IMR-90 (cell line): ENCODE data around the gene RAPGEF5. TPM values are rescaled to one million over a fixed set of nuclear protein-coding genes. Genes with fewer than 3 reads are reported as not detected.
A peak's percentile ranks its signal among the peaks of the same experiment; 100 is the strongest.

Experiments used
- ATAC-seq: fragments of 200-7000 bp; cut with Tn5 transposase; 2 replicates; pipeline ENCODE4 v1.9.1; 2020; ENCODE audit warnings: low read depth, mild to moderate bottlenecking, moderate library complexity
- BruUV-seq: library from RNA; stranded (reverse); fragments of 400-500 nt; replicated peaks from 2 replicates; lab custom pipeline; 2021; lab: Mats Ljungman, UMichigan
- CTCF ChIA-PET: fragments of 300-600 bp; formaldehyde crosslinking; extraction: SDS; loops from one replicate; lab custom pipeline; 2021; ENCODE audit warnings: antibody characterized with exemption; lab: Yijun Ruan, JAX
- POLR2A ChIA-PET: fragments of 300-600 bp; sonication (Branson Sonifier 250); formaldehyde crosslinking; loops from one replicate; lab custom pipeline; 2022; ENCODE audit warnings: antibody characterized with exemption; ENCODE audit not compliant: unreplicated experiment; lab: Charles Lee
- DNase-seq: peaks from one replicate; pipeline ENCODE4 v3.0.0; 2013
- H2AFZ ChIP-seq: replicated peaks from 2 replicates; pipeline ENCODE3; 2013; ENCODE audit warnings: low read length, mild to moderate bottlenecking; ENCODE audit not compliant: poor library complexity
- H2AK5ac ChIP-seq: 2 replicates; pipeline ENCODE4 v1.6.1; 2013; ENCODE audit warnings: low read depth, low read length, inconsistent platforms
- H2AK9ac ChIP-seq: replicated peaks from 2 replicates; pipeline ENCODE3; 2013; ENCODE audit warnings: mild to moderate bottlenecking, low read depth, low read length, moderate library complexity; ENCODE audit not compliant: poor library complexity
- H2BK120ac ChIP-seq: 2 replicates; pipeline ENCODE4 v1.6.1; 2013; ENCODE audit warnings: low read depth, low read length, inconsistent platforms
- H2BK15ac ChIP-seq: 3 replicates; pipeline ENCODE4 v1.6.1; 2013; ENCODE audit warnings: low read depth, low read length, inconsistent platforms
- H2BK20ac ChIP-seq: 2 replicates; pipeline ENCODE4 v1.6.1; 2013; ENCODE audit warnings: low read depth, mild to moderate bottlenecking, inconsistent platforms, low read length, moderate library complexity
- H2BK5ac ChIP-seq: 2 replicates; pipeline ENCODE4 v1.6.1; 2013; ENCODE audit warnings: mild to moderate bottlenecking, low read depth, low read length, inconsistent platforms; ENCODE audit not compliant: poor library complexity, severe bottlenecking
- H3K14ac ChIP-seq: replicated peaks from 2 replicates; pipeline ENCODE4 v1.6.1; 2013; ENCODE audit warnings: low read depth, low read length, inconsistent platforms
- H3K18ac ChIP-seq: 2 replicates; pipeline ENCODE4 v1.6.1; 2013; ENCODE audit warnings: low read depth, low read length, control low read depth
- H3K23ac ChIP-seq: 2 replicates; pipeline ENCODE4 v1.6.1; 2013; ENCODE audit warnings: low read depth, low read length, inconsistent platforms
- H3K27ac ChIP-seq: 2 replicates; pipeline ENCODE4 v1.5.1; 2013; ENCODE audit warnings: mild to moderate bottlenecking, control low read depth, low read length; ENCODE audit not compliant: insufficient read depth
- H3K27me3 ChIP-seq: 2 replicates; pipeline ENCODE4 v1.6.1; 2013; ENCODE audit warnings: low read length; ENCODE audit not compliant: control insufficient read depth, insufficient read depth
- H3K36me3 ChIP-seq: 2 replicates; pipeline ENCODE4 v1.6.1; 2013; ENCODE audit warnings: low read length, mixed read lengths; ENCODE audit not compliant: control insufficient read depth, insufficient read depth
- H3K4ac ChIP-seq: 2 replicates; pipeline ENCODE4 v1.6.1; 2013; ENCODE audit warnings: low read depth, low read length, inconsistent platforms
- H3K4me1 ChIP-seq: 2 replicates; pipeline ENCODE4 v1.6.1; 2013; ENCODE audit warnings: low read length, mixed read lengths; ENCODE audit not compliant: control insufficient read depth, insufficient read depth
- H3K4me2 ChIP-seq: 2 replicates; pipeline ENCODE4 v1.6.1; 2013; ENCODE audit warnings: low read depth, mild to moderate bottlenecking, control low read depth, low read length, moderate library complexity
- H3K4me3 ChIP-seq: 2 replicates; pipeline ENCODE4 v1.5.1; 2013; ENCODE audit warnings: low read depth, mild to moderate bottlenecking, control low read depth, low read length, moderate library complexity; ENCODE audit not compliant: insufficient read depth
- H3K56ac ChIP-seq: 2 replicates; pipeline ENCODE4 v1.6.1; 2013; ENCODE audit warnings: low read length, inconsistent platforms; ENCODE audit not compliant: insufficient read depth; ENCODE audit errors: extremely low read depth
- H3K79me1 ChIP-seq, 2 experiments: 2 replicates each; pipeline ENCODE4 v1.6.1; 2013; ENCODE audit warnings: low read length in 2 of 2, inconsistent platforms in 1 of 2, low read depth in 1 of 2
- H3K9ac ChIP-seq: 2 replicates; pipeline ENCODE4 v1.6.1; 2013; ENCODE audit warnings: low read depth, low read length, control low read depth
- H3K9me1 ChIP-seq: 2 replicates; pipeline ENCODE4 v1.6.1; 2013; ENCODE audit warnings: low read length, inconsistent platforms; ENCODE audit not compliant: insufficient read depth
- H3K9me3 ChIP-seq: 2 replicates; pipeline ENCODE4 v1.6.1; 2013; ENCODE audit warnings: low read length; ENCODE audit not compliant: control insufficient read depth, insufficient read depth
- H4K20me1 ChIP-seq: 2 replicates; pipeline ENCODE4 v1.6.1; 2013; ENCODE audit warnings: low read length, inconsistent platforms; ENCODE audit not compliant: insufficient read depth
- H4K5ac ChIP-seq: 2 replicates; pipeline ENCODE4 v1.6.1; 2013; ENCODE audit warnings: mild to moderate bottlenecking, low read depth, low read length, control low read depth
- H4K8ac ChIP-seq, 2 experiments: 2 replicates each; pipeline ENCODE4 v1.6.1; 2013; ENCODE audit warnings: low read depth in 2 of 2, low read length in 2 of 2, control low read depth in 1 of 2, inconsistent platforms in 1 of 2
- H4K91ac ChIP-seq: 2 replicates; pipeline ENCODE4 v1.6.1; 2013; ENCODE audit warnings: low read depth, low read length, inconsistent platforms; ENCODE audit not compliant: insufficient read depth
- CEBPB ChIP-seq: IDR thresholded peaks from 2 replicates; pipeline ENCODE4 v1.6.1; 2012; ENCODE audit warnings: low read depth, low read length, improper control_type of control experiment
- MAZ ChIP-seq: IDR thresholded peaks from 2 replicates; pipeline ENCODE4 v1.6.1; 2012; ENCODE audit warnings: low read depth, mild to moderate bottlenecking, low read length, improper control_type of control experiment, moderate library complexity, borderline replicate concordance
- WGBS, 2 experiments: methylation state at CpG; one replicate each; pipeline versions ENCODE4 v1.1.5 to v1.1.7; 2013; ENCODE audit warnings: missing lambda C conversion rate in 2 of 2; ENCODE audit not compliant: insufficient read length in 1 of 2; ENCODE audit errors: extremely low coverage in 2 of 2; 5-methylcytosine and 5-hydroxymethylcytosine counted together
- dilution Hi-C: fragments of 300-500 bp; cut with HindIII; formaldehyde crosslinking; loops from one replicate; pipeline ENCODE4 v1.14.3; 2018; ENCODE audit warnings: low sequenced_read_pairs; ENCODE audit not compliant: unreplicated experiment
- in situ Hi-C: fragments of 300-500 bp; cut with MboI; formaldehyde crosslinking; loops from 3 replicates; pipeline ENCODE4 v1.14.3; 2019; ENCODE audit warnings: low sequenced_read_pairs, inconsistent platforms, mixed read lengths
- intact Hi-C: fragments of 100-400 bp; cut with micrococcal nuclease; formaldehyde crosslinking; loops from 2 replicates; pipeline ENCODE4 v1.10.0; 2022
- polyA plus RNA-seq, 3 experiments: library from polyadenylated mRNA; depleted of rRNA; stranded (reverse); fragments of >200 nt; gene quantifications; 2 replicates each; pipeline ENCODE4 v1.2.3, GENCODE V29; 2012; ENCODE audit warnings: low replicate concordance in 1 of 3
- total RNA-seq: library from RNA; depleted of rRNA; stranded (reverse); fragments of >200 nt; gene quantifications from 2 replicates; pipeline ENCODE4 v1.2.3, GENCODE V29; 2012

The RAPGEF5 gene
- total and polyA plus RNA-seq, 2 of the 4 experiments (the other 2 are of a cell fraction), result 0.05 to 0.18 TPM

DNA sequence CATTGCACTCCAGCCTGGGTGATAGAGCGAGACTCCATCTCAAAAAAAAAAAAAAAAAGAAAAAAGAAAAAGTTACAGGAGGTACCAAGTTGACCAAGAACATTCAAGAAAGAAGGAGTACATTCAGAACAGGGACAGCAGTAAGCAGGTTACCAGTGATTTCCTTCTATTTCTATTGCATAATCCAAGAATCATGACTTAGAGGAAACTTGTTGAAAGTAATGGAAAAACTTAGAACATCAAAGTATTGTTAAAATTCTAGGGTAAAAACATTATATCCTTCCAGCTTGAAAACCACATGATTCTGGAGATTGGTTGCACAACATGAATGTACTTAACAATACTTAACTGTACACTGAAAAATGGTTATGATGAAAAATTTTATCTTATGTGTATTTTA is 25.2 kb downstream of the RAPGEF5 start:
- no peak overlapping the region for H3K14ac ChIP-seq
- no peak overlapping the region for H2AK9ac ChIP-seq
- no peaks in the 10 kb centered on the region; the same call in 1 of the 2 replicates for H3K27me3 ChIP-seq
- no peak overlapping the region for H4K91ac ChIP-seq
- no peak overlapping the region for H2AK5ac ChIP-seq
- H3K27ac ChIP-seq, result no peak overlapping the region
- no peak overlapping the region for H4K5ac ChIP-seq
- CTCF ChIA-PET, result no interaction called here
- H2AFZ ChIP-seq, result no peak overlapping the region
- no peaks in the 10 kb centered on the region for H3K79me1 ChIP-seq
- no peaks in the 10 kb centered on the region for H3K36me3 ChIP-seq
- H3K9ac ChIP-seq, result no peak overlapping the region
- no peak for TF ChIP-seq MAZ
- peak; percentile 7; the same call in 1 of the 2 replicates for TF ChIP-seq CEBPB
- no CpG with 5 or more reads among the region's 1 CpG for WGBS, 2 experiments
- no peak overlapping the region for H4K8ac ChIP-seq
- no peak overlapping the region for H3K23ac ChIP-seq
- no peak overlapping the region for H2BK120ac ChIP-seq
- H3K4me2 ChIP-seq, result no peak overlapping the region
- no peak overlapping the region for H2BK15ac ChIP-seq
- H2BK20ac ChIP-seq, result no peak overlapping the region
- no peak overlapping the region for H3K4me3 ChIP-seq
- BruUV-seq, result no TSS peak
- ATAC-seq (no peak), DNase-seq (no peak)
- no peak overlapping the region for H3K18ac ChIP-seq
- no peaks in the 10 kb centered on the region for H3K9me1 ChIP-seq
- POLR2A ChIA-PET, result no interaction called here
- H3K4ac ChIP-seq, result no peak overlapping the region
- in situ Hi-C loops (no loop called here), intact Hi-C loops (no loop called here), dilution Hi-C loops (no loop called here)
- H3K56ac ChIP-seq, result no peak overlapping the region
- no peaks in the 10 kb centered on the region for H3K9me3 ChIP-seq
- H2BK5ac ChIP-seq, result no peak overlapping the region
- no peaks in the 10 kb centered on the region for H4K20me1 ChIP-seq
- H3K4me1 ChIP-seq, result no peaks in the 10 kb centered on the region
